GM23248 (cell line): ENCODE measurements around the gene RBFOX2. TPM values are rescaled to one million over a fixed set of nuclear protein-coding genes. Genes with fewer than 3 reads are reported as not detected.

Experiments
- DNase-seq: peaks from one replicate; pipeline ENCODE4 v3.0.0-alpha.2; 2015
- H2AFZ ChIP-seq: fragments of 200-600 bp; sonication (generic); 2 replicates; pipeline ENCODE4 v1.6.1; 2016; ENCODE audit warnings: antibody characterized with exemption
- H3F3A ChIP-seq: fragments of 200-600 bp; sonication (generic); 2 replicates; pipeline ENCODE4 v1.6.1; 2016; ENCODE audit warnings: mild to moderate bottlenecking, antibody characterized with exemption, mixed run types; ENCODE audit not compliant: insufficient read depth
- H3K27ac ChIP-seq: fragments of 200-600 bp; sonication (generic); 2 replicates; pipeline ENCODE4 v1.5.1; 2016; ENCODE audit warnings: mild to moderate bottlenecking
- H3K27me3 ChIP-seq: fragments of 200-600 bp; sonication (generic); replicated peaks from 2 replicates; pipeline ENCODE4 v1.6.1; 2016; ENCODE audit warnings: mild to moderate bottlenecking; ENCODE audit not compliant: insufficient read depth
- H3K36me3 ChIP-seq: fragments of 200-600 bp; sonication (generic); 2 replicates; pipeline ENCODE4 v1.6.1; 2016; ENCODE audit warnings: low read depth, mild to moderate bottlenecking
- H3K4me1 ChIP-seq: fragments of 200-600 bp; sonication (generic); 2 replicates; pipeline ENCODE4 v1.6.1; 2016; ENCODE audit warnings: mild to moderate bottlenecking; ENCODE audit not compliant: insufficient read depth
- H3K4me2 ChIP-seq: fragments of 200-600 bp; sonication (generic); one replicate; pipeline ENCODE4 v1.6.1; 2016; ENCODE audit warnings: mild to moderate bottlenecking; ENCODE audit not compliant: unreplicated experiment
- H3K4me3 ChIP-seq: fragments of 200-600 bp; sonication (generic); 2 replicates; pipeline ENCODE4 v1.5.1; 2016; ENCODE audit warnings: mild to moderate bottlenecking
- H3K79me2 ChIP-seq: fragments of 200-600 bp; sonication (generic); 2 replicates; pipeline ENCODE4 v1.6.1; 2016; ENCODE audit warnings: mild to moderate bottlenecking; ENCODE audit not compliant: insufficient read depth
- H3K9ac ChIP-seq: fragments of 200-600 bp; sonication (generic); 2 replicates; pipeline ENCODE4 v1.6.1; 2016; ENCODE audit warnings: mild to moderate bottlenecking
- H3K9me2 ChIP-seq: fragments of 200-600 bp; sonication (generic); 2 replicates; pipeline ENCODE4 v1.6.1; 2016; ENCODE audit warnings: mixed run types, mild to moderate bottlenecking, moderate library complexity; ENCODE audit not compliant: insufficient read depth
- H3K9me3 ChIP-seq: fragments of 200-600 bp; sonication (generic); one replicate; pipeline ENCODE4 v1.6.1; 2017; ENCODE audit warnings: low read depth
- H4K20me1 ChIP-seq: fragments of 200-600 bp; sonication (generic); 2 replicates; pipeline ENCODE4 v1.6.0; 2016; ENCODE audit not compliant: insufficient read depth
- EZH2 ChIP-seq: fragments of 200-600 bp; sonication (generic); IDR thresholded peaks from 2 replicates; pipeline ENCODE4 v1.6.1; 2018; ENCODE audit warnings: antibody characterized with exemption, mild to moderate bottlenecking; ENCODE audit not compliant: insufficient read depth, poor library complexity, severe bottlenecking
- EZH2phosphoT487 ChIP-seq: fragments of 200-600 bp; sonication (generic); IDR thresholded peaks from 2 replicates; pipeline ENCODE4 v1.6.1; 2018; ENCODE audit warnings: antibody characterized with exemption, moderate library complexity, mild to moderate bottlenecking, low read depth; ENCODE audit not compliant: insufficient read depth
- WGBS, 2 experiments: methylation state at CpG; one replicate each; pipeline ENCODE4 v1.1.6; 2015 to 2017; ENCODE audit warnings: low lambda C conversion rate in 2 of 2, low coverage in 1 of 2; ENCODE audit errors: missing lambda C conversion rate in 2 of 2; 5-methylcytosine and 5-hydroxymethylcytosine counted together
- in situ Hi-C: fragments of 300-500 bp; cut with MboI; formaldehyde crosslinking; loops from 2 replicates; pipeline ENCODE4 v1.15.0; 2020
- polyA plus RNA-seq: library from polyadenylated mRNA; unstranded; fragments of >200 nt; fragmentation: Nextera tagmentation; extraction: Ambion mirVana; gene quantifications from 2 replicates; pipeline ENCODE4 v1.2.1, GENCODE V29; 2016
- total RNA-seq: library from RNA; depleted of rRNA; stranded (reverse); fragments of >200 nt; shearing (Covaris generic); gene quantifications from 2 replicates; pipeline ENCODE4 v1.2.3, GENCODE V29; 2014

The RBFOX2 gene
- total and polyA plus RNA-seq, 2 experiments from 2014 or later: 127 to 136 TPM

DNA sequence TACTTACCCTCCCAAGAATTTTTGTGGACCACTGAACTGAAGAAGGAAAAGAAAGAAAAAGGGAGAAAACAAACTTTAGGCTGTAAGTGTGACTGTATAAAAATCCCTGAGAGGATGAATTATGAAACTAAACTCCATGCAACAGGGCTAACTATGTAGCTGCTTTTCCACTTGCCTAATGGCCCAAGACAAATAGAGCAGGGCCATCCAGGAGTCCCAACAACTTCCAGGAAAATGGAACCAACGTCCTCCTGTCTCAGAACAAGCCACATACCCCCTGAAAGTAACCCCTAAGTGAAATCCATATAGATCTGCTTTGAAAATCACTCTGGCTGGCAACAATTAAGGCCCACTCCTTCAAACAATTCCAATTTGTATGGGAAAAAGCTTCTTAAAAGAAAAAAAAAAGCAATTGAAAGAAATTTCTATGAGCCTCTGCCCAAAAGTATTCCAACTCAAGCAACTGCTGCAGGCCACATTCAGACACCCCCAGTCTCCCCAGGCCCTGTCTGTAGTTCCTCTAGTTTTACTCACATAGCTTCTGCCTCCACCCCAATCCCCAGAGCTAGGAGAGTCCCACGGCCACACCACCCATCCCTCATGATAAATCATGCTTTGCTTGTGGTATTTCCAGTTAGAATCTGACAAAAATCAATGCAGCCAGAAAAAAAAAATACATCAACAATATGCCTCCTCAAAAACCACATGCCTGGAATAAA is 12.7 kb downstream of the RBFOX2 start:
- peak overlapping the region; percentile 25 for H3K4me2 ChIP-seq
- no peaks in the 10 kb centered on the region for H3K27me3 ChIP-seq
- in situ Hi-C loops: no loop called here
- no peak overlapping the region for H2AFZ ChIP-seq
- DNase-seq: peak; percentile 43
- TF ChIP-seq EZH2 (no peak), EZH2phosphoT487 (no peak)
- H3F3A ChIP-seq: peaks cover 36% of the 10 kb centered on the region
- H3K79me2 ChIP-seq: peaks cover 100% of the 10 kb centered on the region
- peak overlapping the region; percentile 26 for H3K9ac ChIP-seq
- no peaks in the 10 kb centered on the region for H3K36me3 ChIP-seq
- H3K27ac ChIP-seq: peak overlapping the region; percentile 39
- peaks cover 3% of the 10 kb centered on the region; the same call in 1 of the 2 replicates for H4K20me1 ChIP-seq
- no peak overlapping the region for H3K4me3 ChIP-seq
- H3K9me3 ChIP-seq: no peaks in the 10 kb centered on the region
- H3K9me2 ChIP-seq: no peaks in the 10 kb centered on the region
- H3K4me1 ChIP-seq: peaks cover 51% of the 10 kb centered on the region
- WGBS, 2 experiments: 17 to 27% methylated on average over 2 of the region's 2 CpGs

DNA sequence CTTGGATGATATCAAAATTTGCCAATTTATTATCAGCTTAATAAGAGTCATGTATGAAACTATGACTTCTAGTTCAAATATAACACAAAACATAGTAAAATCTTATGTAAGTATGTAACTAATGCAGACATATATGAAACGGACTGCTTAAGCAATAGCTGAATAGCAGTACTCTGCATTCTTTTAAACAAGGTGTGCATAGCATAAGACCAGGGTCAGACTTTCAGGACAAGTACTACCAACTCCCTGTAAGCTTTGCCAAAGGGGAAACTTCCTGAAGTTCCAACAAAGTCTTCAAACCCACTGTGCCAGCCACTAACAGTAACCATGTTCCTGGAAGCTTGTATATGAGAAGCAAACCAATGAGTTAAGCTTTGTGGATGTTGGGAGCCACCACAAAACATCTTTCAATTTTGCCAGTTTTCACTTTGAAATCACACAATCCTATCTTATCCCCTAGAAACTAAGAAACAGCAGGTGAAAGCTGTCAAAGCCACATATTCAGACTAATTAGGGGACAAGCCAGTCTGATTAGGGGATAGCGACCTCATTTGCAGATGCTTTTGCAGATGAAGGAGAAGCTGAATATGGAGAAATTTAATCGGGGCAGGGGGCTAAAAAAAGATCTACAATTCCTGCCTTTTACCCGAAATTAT is 13.3 kb downstream of the RBFOX2 start:
- no peaks in the 10 kb centered on the region for H3K27me3 ChIP-seq
- WGBS, 2 experiments: 53 to 55% methylated on average over 4 of the region's 4 CpGs
- H3K36me3 ChIP-seq: no peaks in the 10 kb centered on the region
- H2AFZ ChIP-seq: no peak overlapping the region
- H3K4me1 ChIP-seq: peaks cover 58% of the 10 kb centered on the region
- in situ Hi-C loops: no loop called here
- no peak for TF ChIP-seq EZH2phosphoT487
- no peak for TF ChIP-seq EZH2
- peaks cover 3% of the 10 kb centered on the region; the same call in 1 of the 2 replicates for H4K20me1 ChIP-seq
- 0 out of 2 replicates have a peak overlapping the region, but pooled peaks have one; percentile 26 for H3K9ac ChIP-seq
- no peaks in the 10 kb centered on the region for H3K9me2 ChIP-seq
- no peak overlapping the region for H3K4me2 ChIP-seq
- no peak overlapping the region for H3K4me3 ChIP-seq
- no peaks in the 10 kb centered on the region for H3K9me3 ChIP-seq
- peaks cover 100% of the 10 kb centered on the region for H3K79me2 ChIP-seq
- H3K27ac ChIP-seq: peak overlapping the region; percentile 39; the same call in 1 of the 2 replicates
- DNase-seq: no peak
- peaks cover 36% of the 10 kb centered on the region for H3F3A ChIP-seq

DNA sequence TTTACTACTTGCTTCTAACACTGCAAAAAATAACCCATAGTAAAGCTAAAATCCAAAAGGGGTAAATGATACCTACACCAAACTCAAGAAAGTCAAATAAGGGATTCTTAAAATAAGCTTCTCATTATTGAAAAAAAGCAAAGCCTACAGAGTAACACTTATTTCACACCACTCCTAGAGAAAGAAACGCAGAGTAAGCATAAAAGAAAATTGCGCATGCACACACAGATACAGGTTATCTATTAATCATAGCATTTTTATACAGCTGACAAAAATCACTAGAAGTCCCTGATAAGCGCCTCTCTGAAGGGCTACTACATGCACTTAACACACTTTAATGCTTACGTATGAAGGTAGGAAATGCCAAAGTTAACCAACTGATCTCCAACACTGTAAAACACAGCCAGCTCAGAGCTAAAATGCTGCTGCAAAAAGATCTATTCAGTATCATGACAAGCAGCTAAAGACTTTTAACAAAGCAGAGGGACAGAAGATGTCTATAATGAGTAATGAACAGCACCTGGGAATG is 14.0 kb downstream of the RBFOX2 start:
- Histone ChIP-seq H3K9me2 (no peaks in the 10 kb centered on the region), H3K36me3 (no peaks in the 10 kb centered on the region), H3K9ac (no peak overlapping the region), H3K27ac (no peak overlapping the region), H3K4me3 (no peak overlapping the region), H3F3A (peaks cover 36% of the 10 kb centered on the region), H3K4me1 (peaks cover 65% of the 10 kb centered on the region), H3K4me2 (no peak overlapping the region), H3K9me3 (no peaks in the 10 kb centered on the region), H2AFZ (no peak overlapping the region), H3K27me3 (no peaks in the 10 kb centered on the region), H4K20me1 (peaks cover 3% of the 10 kb centered on the region), H3K79me2 (peaks cover 100% of the 10 kb centered on the region)
- in situ Hi-C loops: no loop called here
- no peak for DNase-seq
- TF ChIP-seq EZH2phosphoT487: no peak
- 98% methylated on average over 4 of the region's 4 CpGs for WGBS, 2 experiments

DNA sequence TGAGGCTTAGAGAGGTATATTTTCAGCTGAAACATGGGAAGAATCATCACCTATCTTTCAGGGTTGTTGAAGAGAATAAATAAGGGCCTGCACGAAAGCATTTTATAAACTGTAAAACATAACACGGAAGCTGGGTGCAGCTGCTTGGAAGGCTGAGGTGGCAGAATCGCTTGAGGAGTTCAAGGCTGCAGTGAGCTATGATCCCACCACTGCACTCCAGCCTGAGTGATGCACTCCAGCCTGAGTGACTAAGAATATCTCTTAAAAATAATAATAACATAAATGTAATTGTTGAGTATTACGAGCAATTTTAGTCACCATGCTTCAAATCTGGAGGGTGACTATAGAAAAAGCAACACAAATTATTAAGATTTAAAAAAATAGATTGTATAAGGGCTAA is 16.3 kb downstream of the RBFOX2 start:
- H3K9me2 ChIP-seq: no peaks in the 10 kb centered on the region
- no peak overlapping the region for H3K4me2 ChIP-seq
- no peaks in the 10 kb centered on the region for H3K9me3 ChIP-seq
- H3K4me1 ChIP-seq: peaks cover 73% of the 10 kb centered on the region
- H3F3A ChIP-seq: peaks cover 41% of the 10 kb centered on the region
- peaks cover 100% of the 10 kb centered on the region for H3K79me2 ChIP-seq
- no peaks in the 10 kb centered on the region for H3K36me3 ChIP-seq
- no peak overlapping the region for H3K9ac ChIP-seq
- H4K20me1 ChIP-seq: peaks cover 3% of the 10 kb centered on the region
- H3K4me3 ChIP-seq: no peak overlapping the region
- H3K27ac ChIP-seq: no peak overlapping the region
- no peak overlapping the region for H2AFZ ChIP-seq
- H3K27me3 ChIP-seq: no peaks in the 10 kb centered on the region
- WGBS, 2 experiments: 89 to 92% methylated on average over 4 of the region's 4 CpGs
- no peak for TF ChIP-seq EZH2
- no peak for TF ChIP-seq EZH2phosphoT487
- in situ Hi-C loops: no loop called here
- no peak for DNase-seq
